Astrocyte of the spinal cord (primary cell): Measurements from ENCODE around the gene MCF2L2.
"Not testable (repeated sequence)": the region's sequence is repeated elsewhere in the genome, so short reads cannot be mapped to it uniquely, and the experiment has no call there.

Experiments
- DNase-seq: peaks from one replicate; pipeline ENCODE4 v3.0.0; 2011; ENCODE audit warnings: low read depth, low spot score
- H3K4me3 ChIP-seq: 2 replicates; pipeline ENCODE4 v1.5.1; 2011; ENCODE audit warnings: low read depth, mild to moderate bottlenecking, low read length, moderate library complexity
- in situ Hi-C: cut with HindIII; loops from 2 replicates; pipeline ENCODE4 v1.10.0; 2017; ENCODE audit warnings: low sequenced_read_pairs
- TF ChIP-seq, protein P1 (sequence below): IDR thresholded peaks from 2 replicates; pipeline ENCODE4 v1.5.1; 2012; ENCODE audit warnings: low read depth, mild to moderate bottlenecking, low read length, inconsistent platforms

MCF2L2 gene

GRCh38 chr3:183178833-183179549, 249.4 kb downstream of the MCF2L2 start:
- DNase-seq, result peak; percentile 35
- TF ChIP-seq, protein P1, sequence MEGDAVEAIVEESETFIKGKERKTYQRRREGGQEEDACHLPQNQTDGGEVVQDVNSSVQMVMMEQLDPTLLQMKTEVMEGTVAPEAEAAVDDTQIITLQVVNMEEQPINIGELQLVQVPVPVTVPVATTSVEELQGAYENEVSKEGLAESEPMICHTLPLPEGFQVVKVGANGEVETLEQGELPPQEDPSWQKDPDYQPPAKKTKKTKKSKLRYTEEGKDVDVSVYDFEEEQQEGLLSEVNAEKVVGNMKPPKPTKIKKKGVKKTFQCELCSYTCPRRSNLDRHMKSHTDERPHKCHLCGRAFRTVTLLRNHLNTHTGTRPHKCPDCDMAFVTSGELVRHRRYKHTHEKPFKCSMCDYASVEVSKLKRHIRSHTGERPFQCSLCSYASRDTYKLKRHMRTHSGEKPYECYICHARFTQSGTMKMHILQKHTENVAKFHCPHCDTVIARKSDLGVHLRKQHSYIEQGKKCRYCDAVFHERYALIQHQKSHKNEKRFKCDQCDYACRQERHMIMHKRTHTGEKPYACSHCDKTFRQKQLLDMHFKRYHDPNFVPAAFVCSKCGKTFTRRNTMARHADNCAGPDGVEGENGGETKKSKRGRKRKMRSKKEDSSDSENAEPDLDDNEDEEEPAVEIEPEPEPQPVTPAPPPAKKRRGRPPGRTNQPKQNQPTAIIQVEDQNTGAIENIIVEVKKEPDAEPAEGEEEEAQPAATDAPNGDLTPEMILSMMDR, result peak; percentile 24
- in situ Hi-C loops, result no loop called here
- H3K4me3 ChIP-seq, result peak overlapping the region; percentile 59

GRCh38 chr3:183178512-183178832, 249.9 kb downstream of the MCF2L2 start:
- peak overlapping the region; percentile 59 for H3K4me3 ChIP-seq
- TF ChIP-seq, protein P1, result no peak
- in situ Hi-C loops, result no loop called here
- DNase-seq, result no peak

DNA sequence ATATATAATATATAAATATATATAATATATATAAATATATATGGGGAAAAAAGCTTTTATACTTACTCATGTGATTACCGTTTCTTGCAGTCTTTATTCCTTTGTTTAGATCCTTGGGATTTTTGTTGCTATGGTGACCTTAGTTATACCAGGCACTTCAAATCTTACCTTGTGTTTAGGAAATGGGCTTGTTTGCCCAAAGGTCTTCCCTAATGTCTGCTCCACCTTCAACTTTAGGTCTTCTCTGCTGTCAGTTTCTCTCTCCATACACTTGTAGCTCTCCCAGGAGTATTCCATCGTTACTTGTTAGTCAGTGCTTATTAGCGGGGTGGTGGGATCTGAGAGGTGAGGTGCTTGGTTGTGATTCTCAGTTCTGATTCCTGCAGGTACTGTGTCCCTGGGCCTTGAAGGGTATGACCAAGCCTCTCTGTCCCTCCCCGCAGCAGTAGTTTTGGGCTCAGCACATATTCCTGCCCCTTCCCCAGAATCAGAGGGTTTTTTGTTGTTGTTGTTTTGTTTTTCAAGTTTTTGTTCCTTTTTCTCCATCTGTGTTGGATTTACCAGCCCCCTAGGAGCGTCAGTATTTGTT, 256.3 kb downstream of the MCF2L2 start:
- DNase-seq, result no peak
- in situ Hi-C loops, result no loop called here
- H3K4me3 ChIP-seq, result no peak overlapping the region
- TF ChIP-seq, protein P1, result no peak

DNA sequence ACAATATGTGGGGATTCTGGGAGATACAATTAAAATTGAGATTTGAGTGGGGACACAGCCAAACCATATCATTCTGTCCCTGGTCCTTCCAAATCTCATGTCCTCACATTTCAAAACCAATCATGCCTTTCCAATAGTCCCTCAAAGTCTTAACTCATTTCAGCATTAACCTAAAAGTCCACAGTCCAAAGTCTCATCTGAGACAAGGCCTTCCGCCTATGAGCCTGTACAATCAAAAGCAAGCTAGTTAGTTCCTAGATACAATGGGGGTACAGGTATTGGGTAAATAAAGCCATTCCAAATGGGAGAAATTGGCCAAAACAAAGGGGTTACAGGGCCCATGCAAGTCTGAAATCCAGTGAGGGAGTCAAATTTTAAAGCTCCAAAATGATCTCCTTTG, 260.4 kb downstream of the MCF2L2 start:
- DNase-seq, in situ Hi-C loops, H3K4me3 ChIP-seq: not testable (repeated sequence)

- no peak for DNase-seq
- in situ Hi-C loops, result no loop called here
- no peak overlapping the region for H3K4me3 ChIP-seq
- TF ChIP-seq, protein P1, result no peak
Measured at GRCh38 chr3:183163563-183163962, 264.9 kb downstream of the MCF2L2 start.

DNA sequence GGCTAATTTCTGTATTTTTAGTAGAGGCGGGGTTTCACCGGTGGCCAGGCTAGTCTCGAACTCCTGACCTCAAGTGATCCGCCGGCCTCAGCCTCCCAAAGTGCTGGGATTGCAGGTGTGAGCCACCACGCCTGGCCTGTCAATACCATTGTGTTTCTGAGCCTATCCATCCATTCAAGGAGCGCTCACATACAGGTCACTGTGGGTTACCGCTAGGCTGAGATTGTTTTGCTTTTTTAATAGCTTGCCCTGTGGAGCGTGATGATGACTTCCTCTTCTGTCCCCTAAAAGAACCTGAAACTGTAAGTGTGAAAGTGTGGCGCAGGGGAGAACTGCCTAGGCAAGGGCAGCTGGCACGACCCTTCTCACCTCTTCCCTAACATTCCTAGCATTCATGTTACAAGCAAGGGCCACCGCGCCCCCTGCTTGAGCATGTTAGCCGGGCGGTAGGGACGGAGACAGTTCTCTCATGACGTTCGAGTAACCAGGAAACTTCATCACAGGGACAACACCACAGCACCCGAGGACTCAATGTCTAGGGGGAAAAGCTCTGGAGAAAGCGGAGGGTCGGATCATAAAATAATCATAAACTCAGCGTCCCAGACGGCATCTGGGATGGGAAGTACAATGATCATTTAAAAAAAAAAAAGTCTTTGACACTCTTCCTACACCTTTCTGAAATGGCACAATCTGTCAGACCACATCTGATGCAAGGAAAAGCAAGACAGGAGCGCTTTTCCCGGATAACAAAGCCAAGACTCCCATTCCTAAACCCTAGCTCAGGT, 266.7 kb downstream of the MCF2L2 start:
- in situ Hi-C loops, result no loop called here
- DNase-seq, result no peak
- peak overlapping the region; percentile 46 for H3K4me3 ChIP-seq
- TF ChIP-seq, protein P1, result no peak

DNA sequence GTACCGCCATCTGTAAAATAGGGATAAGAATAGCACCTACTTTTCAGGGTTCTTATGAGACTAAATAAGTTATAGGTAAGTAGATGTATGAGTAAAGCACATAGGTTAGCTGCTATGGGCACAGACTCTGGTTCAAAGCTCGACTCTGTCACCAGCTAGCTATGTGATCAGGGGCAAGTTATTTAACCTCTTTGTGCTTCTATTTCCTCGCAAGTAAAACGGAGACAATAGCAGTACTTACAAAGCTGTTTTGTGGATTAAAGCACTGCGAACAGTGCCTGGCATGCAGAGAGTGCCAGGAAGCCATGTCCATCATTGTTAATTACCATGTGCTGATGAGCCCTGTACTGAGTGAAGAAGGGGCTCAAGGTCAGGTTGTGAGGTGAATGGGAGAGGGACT, 267.8 kb downstream of the MCF2L2 start:
- TF ChIP-seq, protein P1, result no peak
- H3K4me3 ChIP-seq, result no peak overlapping the region
- no peak for DNase-seq
- in situ Hi-C loops, result no loop called here
